Left lung (tissue), 10 donors: ENCODE measurements around the gene CLIC6. TPM values are rescaled to one million over a fixed set of nuclear protein-coding genes. Genes with fewer than 3 reads are reported as not detected.

ENCODE experiments used
- ATAC-seq: fragments of 200-7000 bp; cut with Tn5 transposase; one replicate; pipeline ENCODE4 v1.9.1; 2020; ENCODE audit warnings: moderate library complexity
- DNase-seq, 4 donors: peaks; one replicate each; pipeline ENCODE4 v3.0.0-alpha.2; 2013 to 2020
- H3K27ac ChIP-seq, 2 donors: fragments of 200-600 bp; sonication (generic) in 1 of 2; one replicate each; pipeline versions ENCODE4 v1.5.0 to v1.8.0; 2020 to 2021
- H3K27me3 ChIP-seq, 2 donors: fragments of 200-600 bp; sonication (generic) in 1 of 2; one replicate each; pipeline versions ENCODE4 v1.5.0 to v1.8.0; 2020 to 2021
- H3K36me3 ChIP-seq, 2 donors: fragments of 200-600 bp; sonication (generic) in 1 of 2; one replicate each; pipeline versions ENCODE4 v1.5.0 to v1.8.0; 2020 to 2021
- H3K4me1 ChIP-seq, 2 donors: fragments of 200-600 bp; one replicate each; pipeline ENCODE4 v1.8.0; 2021
- H3K4me3 ChIP-seq, 2 donors: fragments of 200-600 bp; sonication (generic) in 1 of 2; one replicate each; pipeline versions ENCODE4 v1.5.0 to v1.8.0; 2020 to 2021; ENCODE audit warnings: mild to moderate bottlenecking in 1 of 2
- H3K9me3 ChIP-seq, 2 donors: fragments of 200-600 bp; sonication (generic) in 1 of 2; one replicate each; pipeline versions ENCODE4 v1.5.0 to v1.8.0; 2020 to 2021
- CTCF ChIP-seq, 2 donors: fragments of 200-600 bp; sonication (generic) in 1 of 2; IDR thresholded peaks; one replicate each; pipeline versions ENCODE4 v1.5.0 to v1.8.0; 2021; ENCODE audit warnings: antibody characterized with exemption in 2 of 2
- intact Hi-C, 2 donors: fragments of 100-400 bp; cut with DNase I; formaldehyde crosslinking; loops; one replicate each; pipeline versions ENCODE4 v1.11.2 to v1.14.2; 2022
- polyA plus RNA-seq, 6 donors: library from polyadenylated mRNA; unstranded; fragments of 120-200 nt; gene quantifications; one replicate each; pipeline ENCODE4 v1.2.1, GENCODE V29; 2013; ENCODE audit not compliant: insufficient read length in 6 of 6
- total RNA-seq, 2 donors: library from RNA; stranded (reverse); fragmentation: NEBNext Ultra II Directional; extraction: Animal tissue kit (Norgen Biotek cat#: 25700); gene quantifications; one replicate each; pipeline ENCODE4 v1.2.1, GENCODE V29; 2021
- donor health status: DM: no; HTN: yes; CAD: no.
- donor health status: DM: no; HTN: no; CAD: no.

Gene CLIC6
- total and polyA plus RNA-seq, 8 donors, result 21.0 to 56.7 (median 41.4) TPM

DNA sequence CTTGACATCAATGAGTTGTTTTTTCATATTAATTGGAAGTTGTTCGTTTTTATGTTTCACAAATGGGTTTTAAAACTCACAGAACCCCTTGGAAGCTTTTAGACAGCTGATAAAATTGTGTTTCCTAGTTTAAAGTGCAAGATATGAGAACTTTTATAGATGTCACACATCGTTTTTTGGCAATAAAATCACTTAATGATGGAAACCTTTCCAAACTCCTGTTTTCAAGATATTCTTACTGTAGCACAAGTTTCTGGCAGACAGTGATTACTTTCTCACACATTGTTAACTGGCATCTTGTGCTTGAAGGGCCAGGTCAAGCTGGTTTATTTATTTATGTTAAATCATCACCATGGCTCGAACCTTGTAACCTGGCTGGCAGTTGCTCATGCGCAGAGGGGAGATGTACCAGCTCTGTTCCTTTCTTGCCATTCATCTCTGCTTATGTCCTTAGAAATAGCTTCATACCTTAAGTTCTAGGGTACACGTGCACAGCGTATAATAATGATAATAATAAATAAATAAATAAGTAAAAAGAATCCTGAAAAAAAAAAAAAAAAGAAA lies 43.7 kb upstream of the CLIC6 start:
- H3K36me3 ChIP-seq, result no peaks in the 10 kb centered on the region
- H3K27ac ChIP-seq, result no peak overlapping the region

GRCh38 chr21:34626131-34626530 lies 42.7 kb upstream of the CLIC6 start:
- Histone ChIP-seq H3K4me3 (no peak overlapping the region), H3K4me1 (no peaks in the 10 kb centered on the region), H3K9me3 (no peaks in the 10 kb centered on the region), H3K27me3 (no peaks in the 10 kb centered on the region), H3K27ac (no peak overlapping the region), H3K36me3 (no peaks in the 10 kb centered on the region)
- ATAC-seq, result no peak
- intact Hi-C loops, result no loop called here
- TF ChIP-seq CTCF (IDR thresholded peaks at IDR 0.05), result no peak
- no peak for DNase-seq

More for the DNA sequence above, 43.7 kb upstream of the CLIC6 start:
- TF ChIP-seq CTCF (IDR thresholded peaks at IDR 0.05), result no peak
- DNase-seq (no peak), ATAC-seq (no peak)
- no peaks in the 10 kb centered on the region for H3K9me3 ChIP-seq
- no peaks in the 10 kb centered on the region for H3K27me3 ChIP-seq
- no peaks in the 10 kb centered on the region for H3K4me1 ChIP-seq
- intact Hi-C loops, result no loop called here
- no peak overlapping the region for H3K4me3 ChIP-seq

DNA sequence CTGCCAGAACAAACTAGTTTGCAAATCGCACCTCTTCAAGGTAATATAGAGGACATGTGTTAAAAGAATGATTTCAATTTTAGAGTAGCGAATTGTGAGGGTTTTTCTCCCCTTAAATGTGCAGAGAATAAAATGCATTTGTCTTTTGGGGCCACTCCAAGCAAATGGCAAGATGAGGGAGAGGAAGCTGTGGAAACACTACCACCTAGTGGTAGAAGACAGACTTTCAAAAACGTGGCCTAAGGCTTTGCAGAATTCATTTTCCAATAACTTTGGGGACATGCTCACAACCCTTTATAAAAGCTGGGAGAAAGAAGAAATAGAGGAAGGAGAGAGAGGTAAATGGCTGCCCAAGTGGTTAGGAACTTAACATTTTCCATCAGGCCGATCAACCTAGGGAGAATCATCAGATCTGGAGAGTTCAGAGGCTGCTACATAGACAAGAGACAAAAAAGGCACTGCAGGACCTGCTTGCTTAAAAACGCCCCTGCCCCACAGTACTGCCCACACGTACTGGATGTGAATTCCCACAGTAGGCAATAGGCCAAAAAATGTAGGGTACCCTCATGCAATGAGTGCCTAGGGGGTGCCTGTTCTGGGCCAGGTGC lies 38.2 kb upstream of the CLIC6 start:
- no peaks in the 10 kb centered on the region for H3K27me3 ChIP-seq
- TF ChIP-seq CTCF (IDR thresholded peaks at IDR 0.05), result peak; percentile 70 to 83
- H3K36me3 ChIP-seq, result no peaks in the 10 kb centered on the region
- ATAC-seq (peak; percentile 87), DNase-seq (peak in 2 of 4 donors; percentile 44 to 73)
- intact Hi-C loops, result no loop called here
- no peaks in the 10 kb centered on the region for H3K9me3 ChIP-seq
- H3K27ac ChIP-seq, result no peak overlapping the region
- no peaks in the 10 kb centered on the region for H3K4me1 ChIP-seq
- H3K4me3 ChIP-seq, result no peak overlapping the region

- DNase-seq, result no peak
- H3K27me3 ChIP-seq, result no peaks in the 10 kb centered on the region
- no peak for TF ChIP-seq CTCF (IDR thresholded peaks at IDR 0.05)
- H3K27ac ChIP-seq, result no peak overlapping the region
- no peaks in the 10 kb centered on the region for H3K4me1 ChIP-seq
- no peaks in the 10 kb centered on the region for H3K36me3 ChIP-seq
- no peak overlapping the region for H3K4me3 ChIP-seq
- intact Hi-C loops, result no loop called here
- no peaks in the 10 kb centered on the region for H3K9me3 ChIP-seq
- no peak for ATAC-seq
Observed at GRCh38 chr21:34632498-34632897, 36.3 kb upstream of the CLIC6 start.

GRCh38 chr21:34635307-34635706 lies 33.5 kb upstream of the CLIC6 start:
- peak in 1 of 2 donors; percentile 11 for TF ChIP-seq CTCF (IDR thresholded peaks at IDR 0.05)
- ATAC-seq, result no peak
- H3K4me1 ChIP-seq, result peaks cover 0 to 3% of the 10 kb centered on the region in 2 donors
- intact Hi-C loops, result no loop called here
- no peak for DNase-seq
- H3K27ac ChIP-seq, result no peak overlapping the region
- H3K9me3 ChIP-seq, result no peaks in the 10 kb centered on the region
- no peak overlapping the region for H3K4me3 ChIP-seq
- no peaks in the 10 kb centered on the region for H3K36me3 ChIP-seq
- no peaks in the 10 kb centered on the region for H3K27me3 ChIP-seq
